ENCODE measurements around the gene FAU.

- TF ChIP-seq CTCF (IDR thresholded peaks at IDR 0.05 in 2 of 3, conservative IDR thresholded peaks at IDR 0.05 in 1 of 3; ENCODE audit: borderline replicate concordance in 1 of 3, insufficient read depth in 1 of 3, low read depth in 2 of 3, low read length in 2 of 3) (no peak), EZH2 (IDR thresholded peaks at IDR 0.05) (no peak), SIN3A (IDR thresholded peaks at IDR 0.05; ENCODE audit: low read depth) (no peak), POLR2AphosphoS5 (IDR thresholded peaks at IDR 0.05; ENCODE audit: low read depth, low read length) (no peak), SP1 (IDR thresholded peaks at IDR 0.05; ENCODE audit: low read depth) (no peak), POLR2A (IDR thresholded peaks at IDR 0.05; ENCODE audit: borderline replicate concordance, extremely low read depth, insufficient read depth, insufficient read length) (no peak)
These were observed 37.1 kb downstream of the FAU start for GRCh38 chr11:65084598-65085375.

All from HCT116 (cell line).